Measurements from ENCODE around the gene C1orf50.
A peak's percentile ranks its signal among the peaks of the same experiment; 100 is the strongest.

Gene C1orf50

GRCh38 chr1:42731585-42731984, 35.5 kb upstream of the C1orf50 start:
- DNase-seq (ENCODE audit: low read depth in 2 of 2), result no peak
- no peak overlapping the region for H3K4me3 ChIP-seq (replicated peaks in 1 of 2; ENCODE audit: low read depth in 2 of 2, low read length in 2 of 2)
- no peak for TF ChIP-seq CTCF (IDR thresholded peaks at IDR 0.05; ENCODE audit: low read depth, low read length)

- TF ChIP-seq CTCF (IDR thresholded peaks at IDR 0.05; ENCODE audit: low read depth, low read length), result no peak
- peak; percentile 24 to 58 for DNase-seq (ENCODE audit: low read depth in 2 of 2)
- H3K4me3 ChIP-seq (replicated peaks in 1 of 2; ENCODE audit: low read depth in 2 of 2, low read length in 2 of 2), result no peak overlapping the region
These were observed 34.8 kb upstream of the C1orf50 start for GRCh38 chr1:42732126-42732680.

- TF ChIP-seq CTCF (IDR thresholded peaks at IDR 0.05; ENCODE audit: low read depth, low read length), result no peak
- no peak overlapping the region for H3K4me3 ChIP-seq (replicated peaks in 1 of 2; ENCODE audit: low read depth in 2 of 2, low read length in 2 of 2)
- no peak for DNase-seq (ENCODE audit: low read depth in 2 of 2)
These were observed 33.4 kb upstream of the C1orf50 start for GRCh38 chr1:42733415-42734200.

GRCh38 chr1:42734201-42735035, 32.6 kb upstream of the C1orf50 start:
- H3K4me3 ChIP-seq (replicated peaks in 1 of 2; ENCODE audit: low read depth in 2 of 2, low read length in 2 of 2), result no peak overlapping the region
- no peak for TF ChIP-seq CTCF (IDR thresholded peaks at IDR 0.05; ENCODE audit: low read depth, low read length)
- no peak for DNase-seq (ENCODE audit: low read depth in 2 of 2)

- TF ChIP-seq CTCF (IDR thresholded peaks at IDR 0.05; ENCODE audit: low read depth, low read length), result no peak
- H3K4me3 ChIP-seq (replicated peaks in 1 of 2; ENCODE audit: low read depth in 2 of 2, low read length in 2 of 2), result no peak overlapping the region
- DNase-seq (ENCODE audit: low read depth in 2 of 2), result no peak
These were observed 32.0 kb upstream of the C1orf50 start for GRCh38 chr1:42735056-42735455.

- H3K4me3 ChIP-seq (replicated peaks in 1 of 2; ENCODE audit: low read depth in 2 of 2, low read length in 2 of 2), result no peak overlapping the region
- TF ChIP-seq CTCF (IDR thresholded peaks at IDR 0.05; ENCODE audit: low read depth, low read length), result no peak
- no peak for DNase-seq (ENCODE audit: low read depth in 2 of 2)
These were observed 31.5 kb upstream of the C1orf50 start for GRCh38 chr1:42735477-42736105.
